ENCODE results near the gene HLA-DMA. TPM values are rescaled to one million over a fixed set of nuclear protein-coding genes. Genes with fewer than 3 reads are reported as not detected.

HLA-DMA gene
- total and polyA plus RNA-seq, 2 of the 13 experiments (the other 11 are each of a cell fraction or from before 2014, with no cell fraction given) = 0.70 to 0.71 TPM

- in situ Hi-C loops (cut with HindIII; ENCODE audit: extremely low pct_ligation_motif_present, low pct_unique_long_range_greater_than_20kb) = loop anchor here (25.0 kb wide), 1 partner anchor 1052 kb away; the partner anchor contains the start of gene ZBTB12
Measured at GRCh38 chr6:32964776-32965175, 11.9 kb upstream of the HLA-DMA start.

GRCh38 chr6:32963866-32964265, 11.0 kb upstream of the HLA-DMA start:
- FAIRE-seq = no peak
- in situ Hi-C loops (cut with HindIII; ENCODE audit: extremely low pct_ligation_motif_present, low pct_unique_long_range_greater_than_20kb) (loop anchor here (25.0 kb wide), 1 partner anchor 1052 kb away; the partner anchor contains the start of gene ZBTB12), intact Hi-C loops (cut with micrococcal nuclease; ENCODE audit: unreplicated experiment) (no loop called here)
- no peaks in the 10 kb centered on the region for H4K20me1 ChIP-seq (ENCODE audit: insufficient read depth, low read length)
- H3K4me3 ChIP-seq (replicated peaks in 1 of 3; ENCODE audit: insufficient read depth in 1 of 3, low read depth in 2 of 3, low read length in 3 of 3) = no peak overlapping the region
- no peak overlapping the region for H3K4me2 ChIP-seq (ENCODE audit: low read depth, low read length)
- peaks cover 25% of the 10 kb centered on the region for H3K4me1 ChIP-seq (ENCODE audit: insufficient read depth, low read length)
- WGBS (ENCODE audit: low lambda C conversion rate) = 100% methylated on average over 1 of the region's 1 CpG
- DNase-seq (ENCODE audit: low spot score) = no peak
- no peak overlapping the region for H2AFZ ChIP-seq (ENCODE audit: low read length)
- peaks cover 14% of the 10 kb centered on the region for H3K79me2 ChIP-seq (ENCODE audit: insufficient read depth, low read length)
- no peaks in the 10 kb centered on the region for H3K27me3 ChIP-seq (ENCODE audit: control insufficient read depth in 1 of 2, insufficient read depth in 2 of 2, low read length in 2 of 2)
- H3K27ac ChIP-seq (ENCODE audit: extremely low read length, insufficient read depth, low read length) = no peak overlapping the region
- H3K9ac ChIP-seq (ENCODE audit: insufficient read depth, low read depth, low read length) = no peak overlapping the region
- BruUV-seq (replicated peaks) = no TSS peak
- no peaks in the 10 kb centered on the region for H3K36me3 ChIP-seq (replicated peaks in 1 of 2; ENCODE audit: control insufficient read depth in 1 of 2, insufficient read depth in 2 of 2, low read length in 2 of 2)
- POLR2A ChIA-PET = interaction anchor here (0.8 to 2.6 kb wide), 2 partner anchors 8 to 11 kb away, joined by 3 to 8 read pairs; partner anchors contain the start of gene HLA-DMA
- CTCF ChIA-PET (ENCODE audit: low intra/inter-chr PET ratio, low total read pairs) = no interaction called here
- no peak for ATAC-seq
- H3K9me3 ChIP-seq (ENCODE audit: low read length) = no peaks in the 10 kb centered on the region
- TF ChIP-seq CC2D1A (CRISPR knock-in tag; IDR thresholded peaks at IDR 0.05) = no peak
- TF ChIP-seq ADNP (CRISPR knock-in tag; IDR thresholded peaks at IDR 0.05) = no peak
- no peak for TF ChIP-seq ZBTB2 (CRISPR knock-in tag; IDR thresholded peaks at IDR 0.05; ENCODE audit: low read depth)
- no peak for TF ChIP-seq SMAD3 (CRISPR knock-in tag; IDR thresholded peaks at IDR 0.05)
- no peak for TF ChIP-seq ZBTB44 (CRISPR knock-in tag; IDR thresholded peaks at IDR 0.05)
- no peak for TF ChIP-seq MLX (CRISPR knock-in tag; IDR thresholded peaks at IDR 0.05)
- no peak for TF ChIP-seq RFX3 (CRISPR knock-in tag; IDR thresholded peaks at IDR 0.05)
- TF ChIP-seq RNF219 (CRISPR knock-in tag; IDR thresholded peaks at IDR 0.05) = no peak

More at GRCh38 chr6:32964776-32965175, 11.9 kb upstream of the HLA-DMA start:
- H3K79me2 ChIP-seq (ENCODE audit: insufficient read depth, low read length) = peaks cover 22% of the 10 kb centered on the region
- no peak overlapping the region for H2AFZ ChIP-seq (ENCODE audit: low read length)
- H3K36me3 ChIP-seq (replicated peaks in 1 of 2; ENCODE audit: control insufficient read depth in 1 of 2, insufficient read depth in 2 of 2, low read length in 2 of 2) = no peaks in the 10 kb centered on the region
- no peak for ATAC-seq
- H3K27ac ChIP-seq (ENCODE audit: extremely low read length, insufficient read depth, low read length) = no peak overlapping the region
- H3K4me2 ChIP-seq (ENCODE audit: low read depth, low read length) = no peak overlapping the region
- BruUV-seq (replicated peaks) = no TSS peak
- H3K27me3 ChIP-seq (ENCODE audit: control insufficient read depth in 1 of 2, insufficient read depth in 2 of 2, low read length in 2 of 2) = no peaks in the 10 kb centered on the region; a peak in 1 of 5 replicates
- H4K20me1 ChIP-seq (ENCODE audit: insufficient read depth, low read length) = no peaks in the 10 kb centered on the region
- ChIA-PET CTCF (ENCODE audit: low intra/inter-chr PET ratio, low total read pairs) (no interaction called here), POLR2A (no interaction called here)
- H3K4me3 ChIP-seq (replicated peaks in 1 of 3; ENCODE audit: insufficient read depth in 1 of 3, low read depth in 2 of 3, low read length in 3 of 3) = no peak overlapping the region
- H3K9ac ChIP-seq (ENCODE audit: insufficient read depth, low read depth, low read length) = no peak overlapping the region
- intact Hi-C loops (cut with micrococcal nuclease; ENCODE audit: unreplicated experiment) = loop anchor here (5.0 kb wide), 1 partner anchor 77 kb away; no protein-coding TSS in a partner anchor
- WGBS (ENCODE audit: low lambda C conversion rate) = 85% methylated on average over 5 of the region's 5 CpGs
- no peak for DNase-seq (ENCODE audit: low spot score)
- FAIRE-seq = no peak
- no peaks in the 10 kb centered on the region for H3K9me3 ChIP-seq (ENCODE audit: low read length)
- TF ChIP-seq ZNF256 (CRISPR knock-in tag; conservative IDR thresholded peaks at IDR 0.05) (no peak), ZNF296 (CRISPR knock-in tag; conservative IDR thresholded peaks at IDR 0.05) (no peak), RAD21 (CRISPR knock-in tag; IDR thresholded peaks at IDR 0.05) (no peak), ZSCAN21 (CRISPR knock-in tag; IDR thresholded peaks at IDR 0.05; ENCODE audit: borderline replicate concordance) (no peak), ZFP1 (CRISPR knock-in tag; IDR thresholded peaks at IDR 0.05) (no peak), ARNTL (CRISPR knock-in tag; IDR thresholded peaks at IDR 0.05) (no peak)
- peaks cover 29% of the 10 kb centered on the region for H3K4me1 ChIP-seq (ENCODE audit: insufficient read depth, low read length)
